ENCODE measurements around the gene ARHGAP10. TPM values are rescaled to one million over a fixed set of nuclear protein-coding genes. Genes with fewer than 3 reads are reported as not detected.

Gene ARHGAP10
- total RNA-seq, 1 donor from 2014 or later, result 8.3 TPM

GRCh38 chr4:147927377-147928137 is 195.7 kb downstream of the ARHGAP10 start:
- intact Hi-C loops (cut with micrococcal nuclease), result no loop called here

GRCh38 chr4:147928400-147928799 is 196.5 kb downstream of the ARHGAP10 start:
- H3K4me3 Mint-ChIP-seq, result no peak overlapping the region
- H3K4me1 Mint-ChIP-seq, result no peaks in the 10 kb centered on the region
- no peak for DNase-seq
- H3K36me3 Mint-ChIP-seq (ENCODE audit: low read depth), result no peaks in the 10 kb centered on the region
- no peaks in the 10 kb centered on the region for H3K27me3 Mint-ChIP-seq
- intact Hi-C loops (cut with micrococcal nuclease), result no loop called here
- no peak overlapping the region for H3K27ac Mint-ChIP-seq
- H3K9me3 Mint-ChIP-seq, result no peaks in the 10 kb centered on the region

More at GRCh38 chr4:147927377-147928137, 195.7 kb downstream of the ARHGAP10 start:
- no peaks in the 10 kb centered on the region for H3K27me3 Mint-ChIP-seq
- no peaks in the 10 kb centered on the region for H3K9me3 Mint-ChIP-seq
- H3K36me3 Mint-ChIP-seq (ENCODE audit: low read depth), result no peaks in the 10 kb centered on the region
- H3K4me3 Mint-ChIP-seq, result no peak overlapping the region
- H3K4me1 Mint-ChIP-seq, result no peaks in the 10 kb centered on the region
- DNase-seq, result no peak
- no peak overlapping the region for H3K27ac Mint-ChIP-seq

- intact Hi-C loops (cut with micrococcal nuclease), result no loop called here
- Mint-ChIP-seq H3K4me3 (no peak overlapping the region), H3K27ac (no peak overlapping the region), H3K27me3 (no peaks in the 10 kb centered on the region), H3K4me1 (no peaks in the 10 kb centered on the region), H3K36me3 (ENCODE audit: low read depth) (no peaks in the 10 kb centered on the region), H3K9me3 (no peaks in the 10 kb centered on the region)
- DNase-seq, result no peak
Observed at GRCh38 chr4:147929746-147930145, 197.9 kb downstream of the ARHGAP10 start.

GRCh38 chr4:147933316-147933715 is 201.4 kb downstream of the ARHGAP10 start:
- Mint-ChIP-seq H3K9me3 (no peaks in the 10 kb centered on the region), H3K36me3 (ENCODE audit: low read depth) (no peaks in the 10 kb centered on the region)
- no peak for DNase-seq

DNA sequence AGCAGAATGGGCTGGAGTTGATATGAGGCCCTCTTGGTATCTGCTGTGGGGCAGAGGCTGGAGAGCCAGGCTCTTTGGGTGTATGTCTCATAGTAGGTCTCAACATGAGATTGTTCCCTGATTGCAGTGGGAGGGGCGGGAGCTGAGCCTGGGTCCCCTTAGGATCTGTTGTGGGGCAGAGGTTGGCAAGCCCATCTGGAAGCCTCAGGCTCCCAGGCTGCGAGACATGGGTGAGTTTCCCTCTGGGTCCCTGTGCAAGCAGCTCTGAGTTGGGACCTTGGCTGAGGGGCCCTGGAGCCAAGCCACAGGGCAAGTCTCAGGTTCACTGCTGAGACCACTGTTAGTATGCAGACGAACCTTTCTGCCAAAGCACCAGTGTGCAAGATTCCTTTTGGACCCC is 201.9 kb downstream of the ARHGAP10 start:
- Mint-ChIP-seq H3K27me3 (no peaks in the 10 kb centered on the region), H3K4me3 (no peak overlapping the region), H3K27ac (no peak overlapping the region), H3K9me3 (no peaks in the 10 kb centered on the region), H3K4me1 (no peaks in the 10 kb centered on the region), H3K36me3 (ENCODE audit: low read depth) (no peaks in the 10 kb centered on the region)
- intact Hi-C loops (cut with micrococcal nuclease), result no loop called here
- DNase-seq, result no peak

More at GRCh38 chr4:147933316-147933715, 201.4 kb downstream of the ARHGAP10 start:
- Mint-ChIP-seq H3K27ac (no peak overlapping the region), H3K4me3 (no peak overlapping the region), H3K4me1 (no peaks in the 10 kb centered on the region), H3K27me3 (no peaks in the 10 kb centered on the region)
- intact Hi-C loops (cut with micrococcal nuclease), result no loop called here

DNA sequence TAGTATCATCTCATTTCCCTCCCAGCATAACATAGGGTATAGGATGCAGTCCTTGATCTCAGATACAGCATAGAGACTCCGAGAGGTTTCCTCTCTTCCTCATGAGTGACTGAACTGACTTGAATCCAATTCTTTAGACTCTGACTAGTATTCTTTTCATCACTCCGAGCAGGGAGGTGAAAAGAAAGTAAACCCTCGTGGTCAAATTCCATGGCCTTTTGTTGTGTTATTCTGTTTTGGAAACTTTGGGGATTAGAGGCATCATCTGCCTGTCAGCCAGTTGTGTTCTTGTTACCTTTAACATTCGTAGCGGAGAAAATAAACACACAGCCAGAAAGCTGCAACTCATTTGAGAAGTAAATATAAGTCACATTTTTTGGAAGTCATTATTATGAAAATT is 206.6 kb downstream of the ARHGAP10 start:
- Mint-ChIP-seq H3K27ac (no peak overlapping the region), H3K9me3 (no peaks in the 10 kb centered on the region), H3K36me3 (ENCODE audit: low read depth) (no peaks in the 10 kb centered on the region), H3K4me3 (no peak overlapping the region), H3K4me1 (peaks cover 10% of the 10 kb centered on the region), H3K27me3 (no peaks in the 10 kb centered on the region)
- no peak for DNase-seq
- intact Hi-C loops (cut with micrococcal nuclease), result no loop called here

DNA sequence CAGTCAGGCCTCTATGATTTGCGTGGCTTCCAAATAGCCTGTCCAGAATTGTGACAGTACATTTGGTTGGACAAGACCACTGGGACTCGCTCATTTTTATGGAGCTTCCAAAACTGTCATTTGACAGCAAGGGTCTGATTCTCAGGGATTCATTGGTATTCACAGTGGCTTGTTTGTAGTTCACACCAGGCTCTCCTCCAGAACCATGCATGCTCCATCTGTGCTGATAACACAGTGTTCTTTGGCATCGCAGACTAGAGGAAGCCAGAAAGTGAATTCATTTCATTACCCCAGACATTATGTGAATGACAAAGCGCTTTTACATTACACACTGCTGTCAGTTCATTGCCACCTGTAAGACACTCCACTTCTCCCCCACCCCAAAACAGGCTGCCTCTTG is 208.3 kb downstream of the ARHGAP10 start:
- H3K36me3 Mint-ChIP-seq (ENCODE audit: low read depth), result no peaks in the 10 kb centered on the region
- no peaks in the 10 kb centered on the region for H3K27me3 Mint-ChIP-seq
- H3K4me3 Mint-ChIP-seq, result no peak overlapping the region
- intact Hi-C loops (cut with micrococcal nuclease), result loop anchor here (5.0 kb wide), 1 partner anchor 138 kb away; no protein-coding TSS in a partner anchor
- H3K27ac Mint-ChIP-seq, result no peak overlapping the region
- H3K9me3 Mint-ChIP-seq, result no peaks in the 10 kb centered on the region
- DNase-seq, result no peak
- H3K4me1 Mint-ChIP-seq, result peaks cover 16% of the 10 kb centered on the region

DNA sequence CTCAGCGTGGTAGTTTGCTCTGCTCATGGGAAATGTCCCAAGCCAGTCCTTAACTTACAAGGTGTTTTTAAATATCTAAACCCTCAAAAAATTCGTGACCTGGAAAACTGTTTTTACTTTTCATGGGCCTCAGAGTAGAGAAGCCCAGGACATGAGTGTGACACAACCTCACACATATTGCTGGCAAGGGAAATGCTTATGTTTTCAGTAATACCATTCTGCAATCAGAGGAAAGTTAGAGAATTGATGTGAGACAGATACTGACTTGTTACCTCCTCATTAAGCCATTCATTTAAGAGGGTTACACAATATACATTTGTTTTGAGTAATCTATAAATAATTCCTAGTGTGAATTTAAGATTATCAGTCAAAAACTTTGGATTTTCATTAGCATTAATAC is 209.5 kb downstream of the ARHGAP10 start:
- Mint-ChIP-seq H3K9me3 (no peaks in the 10 kb centered on the region), H3K27ac (no peak overlapping the region), H3K27me3 (no peaks in the 10 kb centered on the region), H3K36me3 (ENCODE audit: low read depth) (no peaks in the 10 kb centered on the region), H3K4me1 (peaks cover 16% of the 10 kb centered on the region), H3K4me3 (no peak overlapping the region)
- DNase-seq, result no peak
- intact Hi-C loops (cut with micrococcal nuclease), result loop anchor here (5.0 kb wide), 1 partner anchor 139 kb away; no protein-coding TSS in a partner anchor

- Mint-ChIP-seq H3K36me3 (ENCODE audit: low read depth) (peaks cover 3% of the 10 kb centered on the region), H3K27ac (no peak overlapping the region), H3K4me3 (no peak overlapping the region), H3K9me3 (no peaks in the 10 kb centered on the region), H3K27me3 (no peaks in the 10 kb centered on the region), H3K4me1 (peaks cover 16% of the 10 kb centered on the region)
- intact Hi-C loops (cut with micrococcal nuclease), result loop anchor here (5.0 kb wide), 1 partner anchor 140 kb away; no protein-coding TSS in a partner anchor
- DNase-seq, result no peak
Observed at GRCh38 chr4:147942729-147943128, 210.8 kb downstream of the ARHGAP10 start.

DNA sequence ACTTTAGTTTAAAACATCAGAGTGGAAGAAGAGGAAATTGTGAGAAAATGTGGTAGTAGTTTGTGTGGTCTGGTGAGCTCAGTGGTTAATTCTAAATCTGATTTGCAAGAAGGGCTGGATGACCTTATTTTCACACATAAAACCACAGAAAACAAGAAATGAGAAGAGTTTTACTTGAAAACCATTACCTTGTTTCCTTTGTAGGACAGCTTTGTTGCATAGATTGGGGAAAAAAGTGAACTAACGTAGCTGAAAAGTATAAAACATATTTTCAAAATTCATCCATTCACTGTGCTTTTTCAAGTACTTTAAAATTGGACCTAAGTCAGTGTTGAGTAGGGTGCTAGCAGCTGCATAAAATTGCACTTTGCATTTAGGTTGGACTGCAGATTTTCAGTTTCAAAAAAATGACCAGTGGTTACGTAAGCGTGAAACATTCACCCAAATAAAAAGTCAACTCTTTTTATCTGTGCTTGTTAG is 211.3 kb downstream of the ARHGAP10 start:
- peaks cover 5% of the 10 kb centered on the region for H3K36me3 Mint-ChIP-seq (ENCODE audit: low read depth)
- intact Hi-C loops (cut with micrococcal nuclease), result loop anchor here (5.0 kb wide), 1 partner anchor 141 kb away; no protein-coding TSS in a partner anchor

DNA sequence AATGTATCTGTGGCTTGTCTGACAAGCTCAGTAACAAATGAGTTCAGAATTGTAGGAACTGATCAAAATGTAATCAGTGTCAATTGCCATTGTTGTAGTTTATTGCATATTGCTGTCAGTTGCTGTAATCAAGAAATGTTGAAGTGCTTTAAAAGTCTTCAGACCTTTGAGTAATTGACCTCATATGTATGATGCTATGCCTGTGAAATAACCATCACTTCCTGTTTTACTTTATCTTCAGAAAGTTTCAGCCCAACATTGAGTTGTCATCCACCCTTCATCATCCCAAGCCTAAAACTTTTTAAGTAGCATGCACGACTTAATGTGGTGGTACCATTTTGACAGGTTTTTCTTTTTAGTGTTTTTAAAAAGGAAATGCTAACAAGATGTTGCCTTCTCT is 212.4 kb downstream of the ARHGAP10 start:
- DNase-seq, result no peak
- Mint-ChIP-seq H3K4me1 (peaks cover 16% of the 10 kb centered on the region), H3K4me3 (no peak overlapping the region), H3K36me3 (ENCODE audit: low read depth) (peaks cover 5% of the 10 kb centered on the region), H3K27ac (no peak overlapping the region), H3K27me3 (no peaks in the 10 kb centered on the region), H3K9me3 (no peaks in the 10 kb centered on the region)
- intact Hi-C loops (cut with micrococcal nuclease), result loop anchor here (5.0 kb wide), 1 partner anchor 142 kb away; no protein-coding TSS in a partner anchor

More for the DNA sequence above, 211.3 kb downstream of the ARHGAP10 start:
- peaks cover 16% of the 10 kb centered on the region for H3K4me1 Mint-ChIP-seq
- no peaks in the 10 kb centered on the region for H3K27me3 Mint-ChIP-seq
- no peaks in the 10 kb centered on the region for H3K9me3 Mint-ChIP-seq
- peak overlapping the region; percentile 1 for H3K4me3 Mint-ChIP-seq
- DNase-seq, result no peak
- H3K27ac Mint-ChIP-seq, result no peak overlapping the region

- no peak overlapping the region for H3K4me3 Mint-ChIP-seq
- DNase-seq, result no peak
- H3K36me3 Mint-ChIP-seq (ENCODE audit: low read depth), result peaks cover 5% of the 10 kb centered on the region
- H3K9me3 Mint-ChIP-seq, result no peaks in the 10 kb centered on the region
- intact Hi-C loops (cut with micrococcal nuclease), result loop anchor here (5.0 kb wide), 1 partner anchor 142 kb away; no protein-coding TSS in a partner anchor
- H3K27me3 Mint-ChIP-seq, result no peaks in the 10 kb centered on the region
- peaks cover 16% of the 10 kb centered on the region for H3K4me1 Mint-ChIP-seq
- no peak overlapping the region for H3K27ac Mint-ChIP-seq
Observed at GRCh38 chr4:147944670-147945260, 212.9 kb downstream of the ARHGAP10 start.

DNA sequence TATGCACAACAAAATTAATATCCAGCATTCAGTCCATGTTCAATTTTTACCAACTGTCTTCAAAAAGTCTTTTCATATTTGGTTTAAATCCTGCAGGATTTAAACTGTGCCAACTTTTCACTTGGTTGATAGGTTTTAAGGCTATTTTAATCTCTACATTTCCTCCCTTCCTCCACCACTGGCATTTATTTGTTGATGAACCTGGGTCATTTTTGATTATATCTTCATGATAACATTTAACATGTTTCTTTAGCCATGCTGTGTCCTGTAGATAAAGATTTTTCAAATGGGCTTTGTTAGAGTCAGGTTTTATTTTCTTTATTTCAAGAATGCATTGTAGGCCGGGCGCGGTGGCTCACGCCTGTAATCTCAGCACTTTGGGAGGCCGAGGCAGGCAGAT is 216.4 kb downstream of the ARHGAP10 start:
- H3K27ac Mint-ChIP-seq, result no peak overlapping the region
- no peaks in the 10 kb centered on the region for H3K27me3 Mint-ChIP-seq
- no peak overlapping the region for H3K4me3 Mint-ChIP-seq
- no peaks in the 10 kb centered on the region for H3K9me3 Mint-ChIP-seq
- no peak for DNase-seq
- peaks cover 5% of the 10 kb centered on the region for H3K36me3 Mint-ChIP-seq (ENCODE audit: low read depth)
- intact Hi-C loops (cut with micrococcal nuclease), result no loop called here
- H3K4me1 Mint-ChIP-seq, result peaks cover 6% of the 10 kb centered on the region

DNA sequence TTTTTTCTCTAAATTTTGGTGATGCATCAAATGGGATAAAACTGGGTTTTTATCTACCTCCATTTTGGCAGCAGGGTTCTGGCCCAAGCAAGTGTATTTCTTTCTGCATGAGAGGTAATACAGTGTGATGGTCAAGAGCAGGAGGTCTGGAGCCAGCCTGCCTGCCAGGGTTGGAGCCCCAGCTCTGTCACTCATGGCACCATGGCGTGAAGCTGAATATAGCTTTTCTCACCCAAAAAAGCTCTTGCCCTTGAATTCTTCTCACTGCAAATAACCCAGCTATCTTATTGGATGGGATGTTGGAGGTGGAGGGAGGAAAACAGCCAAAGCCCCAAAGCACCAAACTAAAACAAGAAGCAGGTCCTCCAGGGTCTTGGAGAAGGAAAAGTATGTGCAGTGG is 218.4 kb downstream of the ARHGAP10 start:
- intact Hi-C loops (cut with micrococcal nuclease), result no loop called here
- Mint-ChIP-seq H3K27ac (no peak overlapping the region), H3K4me3 (no peak overlapping the region), H3K36me3 (ENCODE audit: low read depth) (peaks cover 5% of the 10 kb centered on the region), H3K27me3 (no peaks in the 10 kb centered on the region), H3K9me3 (no peaks in the 10 kb centered on the region), H3K4me1 (no peaks in the 10 kb centered on the region)
- DNase-seq, result no peak
